Measurements from ENCODE around the gene MUC4.

MUC4 gene

GRCh38 chr3:195709676-195710085, 102.0 kb downstream of the MUC4 start:
- H3K4me3 Mint-ChIP-seq = no peak overlapping the region
- H3K4me1 Mint-ChIP-seq = peaks cover 19% of the 10 kb centered on the region
- ATAC-seq = no peak
- no peak for DNase-seq (ENCODE audit: low spot score in 2 of 2)
- H3K9me3 Mint-ChIP-seq = no peaks in the 10 kb centered on the region
- H3K27ac Mint-ChIP-seq = peak overlapping the region; percentile 5
- H3K36me3 Mint-ChIP-seq = peaks cover 39% of the 10 kb centered on the region

DNA sequence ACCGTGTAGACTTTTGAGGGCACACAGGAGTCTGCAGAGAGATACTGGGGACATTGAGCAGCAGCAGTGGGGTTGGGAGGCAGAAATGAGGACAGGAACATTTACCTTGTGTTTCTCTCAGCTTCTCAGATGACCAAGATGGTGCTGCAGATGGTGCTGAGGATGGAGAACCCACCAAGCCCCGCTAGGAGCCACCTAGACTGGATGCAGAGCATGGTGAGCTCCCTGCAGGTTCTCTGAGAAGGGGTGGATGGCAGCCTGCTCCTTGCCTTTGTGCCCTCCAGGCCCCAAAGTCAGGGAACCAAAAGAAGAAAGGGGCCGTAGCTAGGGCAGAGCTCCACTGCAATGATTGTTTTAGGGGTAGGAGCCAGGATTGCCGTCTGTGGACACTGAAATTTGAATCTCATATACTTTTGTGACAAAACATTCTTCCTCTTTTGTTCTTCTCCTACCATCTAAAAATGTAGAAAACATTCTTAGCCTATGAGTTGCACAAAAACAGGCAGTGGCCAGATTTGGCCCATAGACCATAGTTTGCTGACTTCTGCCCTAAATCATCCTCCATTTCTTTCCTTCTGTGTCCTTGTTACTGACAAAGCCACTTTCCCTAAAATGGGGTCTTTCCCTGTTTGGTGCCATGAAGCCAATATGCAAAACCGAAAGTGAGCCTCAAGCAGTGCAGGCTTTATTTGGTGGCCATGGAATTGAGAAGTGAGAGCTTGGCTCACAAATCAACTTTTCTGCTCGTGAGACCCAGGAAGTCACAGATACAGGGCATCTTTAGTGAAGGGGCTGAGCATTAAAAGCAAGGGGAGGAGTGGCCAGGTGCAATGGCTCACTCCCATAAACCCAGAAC, 102.9 kb downstream of the MUC4 start:
- ATAC-seq (no peak), DNase-seq (ENCODE audit: low spot score in 2 of 2) (no peak)
- peaks cover 32% of the 10 kb centered on the region for H3K36me3 Mint-ChIP-seq
- H3K9me3 Mint-ChIP-seq = no peaks in the 10 kb centered on the region
- H3K4me3 Mint-ChIP-seq = no peak overlapping the region
- H3K4me1 Mint-ChIP-seq = peaks cover 19% of the 10 kb centered on the region
- peak overlapping the region; percentile 5 for H3K27ac Mint-ChIP-seq

DNA sequence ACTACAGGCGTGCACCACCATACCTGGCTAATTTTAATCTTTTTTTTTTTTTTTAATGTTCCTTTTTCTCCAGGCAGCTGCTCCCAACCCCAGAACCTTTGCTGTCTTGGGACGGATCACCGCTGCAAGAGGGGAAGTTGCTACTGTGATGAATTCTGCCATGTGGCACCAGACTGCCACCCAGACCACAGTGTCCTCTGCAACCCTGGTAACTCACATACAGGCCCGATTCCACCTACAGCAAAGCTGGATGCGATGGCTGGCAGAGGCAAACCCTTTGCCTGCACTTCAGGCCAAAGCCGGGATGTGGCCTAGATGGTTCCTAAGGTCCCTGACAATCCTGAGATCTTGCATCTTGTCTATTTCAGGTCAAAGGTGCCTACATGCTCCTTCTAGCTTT, 103.7 kb downstream of the MUC4 start:
- Mint-ChIP-seq H3K27ac (no peak overlapping the region), H3K36me3 (peaks cover 32% of the 10 kb centered on the region), H3K9me3 (no peaks in the 10 kb centered on the region), H3K4me1 (peaks cover 19% of the 10 kb centered on the region), H3K4me3 (no peak overlapping the region)
- DNase-seq (ENCODE audit: low spot score in 2 of 2) (no peak), ATAC-seq (no peak)

DNA sequence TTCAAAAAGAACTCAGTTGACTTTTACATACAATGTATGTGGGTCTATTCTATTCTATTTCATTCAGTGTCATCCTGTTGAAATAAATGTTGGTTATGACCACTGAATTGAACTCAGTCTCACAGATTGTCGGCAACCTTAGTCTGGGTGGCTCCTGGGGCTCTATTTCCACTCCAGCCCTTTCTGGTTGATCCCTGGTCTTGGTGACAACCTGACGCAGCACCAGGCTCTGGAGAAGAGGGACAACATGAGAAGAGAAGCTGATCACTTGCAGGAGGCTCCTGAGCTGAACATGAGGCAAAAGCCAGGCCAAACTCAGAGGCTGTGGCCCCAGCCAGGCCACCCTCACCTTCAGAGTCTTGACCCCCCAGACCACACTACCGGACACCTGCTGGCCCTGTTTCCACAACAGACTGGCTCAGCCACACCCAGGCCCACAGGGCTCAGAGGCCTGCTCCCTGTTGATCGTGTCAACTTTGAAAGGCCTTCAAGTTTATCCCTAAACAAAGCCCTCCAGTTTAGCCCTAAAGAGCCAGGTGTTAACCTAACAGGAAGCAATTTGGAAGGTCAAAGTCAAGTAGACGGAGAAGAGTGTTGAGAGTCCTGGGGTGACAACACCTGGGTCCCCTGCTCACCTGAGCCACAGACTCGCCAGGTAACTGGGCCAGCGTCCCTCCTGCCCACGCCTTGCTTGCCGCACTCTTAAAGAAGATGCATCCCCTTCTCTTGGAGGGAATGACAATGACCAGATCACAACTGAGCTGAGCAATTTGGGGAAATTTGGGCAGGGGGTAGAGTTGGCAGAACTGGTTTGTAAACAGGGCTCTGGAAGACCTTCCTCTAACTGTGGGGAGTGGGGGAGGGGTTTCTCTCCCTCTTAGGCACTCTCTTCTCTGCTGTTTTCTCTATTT, 106.4 kb downstream of the MUC4 start:
- DNase-seq (ENCODE audit: low spot score in 2 of 2) (no peak), ATAC-seq (peak; percentile 31)
- H3K36me3 Mint-ChIP-seq = peaks cover 39% of the 10 kb centered on the region
- H3K27ac Mint-ChIP-seq = peak overlapping the region; percentile 49
- no peaks in the 10 kb centered on the region for H3K9me3 Mint-ChIP-seq
- peaks cover 18% of the 10 kb centered on the region for H3K4me1 Mint-ChIP-seq
- no peak overlapping the region for H3K4me3 Mint-ChIP-seq

DNA sequence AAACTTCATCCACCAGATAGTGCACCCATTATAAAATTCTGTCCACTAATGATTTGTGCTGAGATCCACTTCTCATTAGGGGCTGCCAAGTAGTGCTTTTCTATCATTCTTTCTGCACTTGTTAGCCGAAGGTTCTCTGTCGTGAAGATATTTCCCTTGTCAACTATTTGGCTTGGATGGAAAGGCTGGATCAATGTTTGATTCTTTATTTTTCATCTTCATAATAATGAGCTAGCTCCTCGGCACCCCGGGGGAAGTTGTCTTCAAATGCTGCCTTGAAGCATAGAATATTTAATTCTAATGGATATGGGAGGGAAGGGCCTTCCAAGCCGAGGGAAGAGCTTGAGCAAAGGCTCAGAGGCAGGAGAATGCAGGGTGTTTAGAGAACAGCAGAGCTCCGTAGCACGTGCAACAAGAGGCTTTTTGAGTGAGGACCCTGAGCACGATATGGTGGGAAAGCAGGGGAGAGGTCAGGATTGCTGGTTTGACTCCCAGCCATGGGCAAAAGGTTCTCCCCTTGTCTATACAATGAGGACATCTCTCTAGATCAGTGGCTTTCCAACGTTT, 107.2 kb downstream of the MUC4 start:
- Mint-ChIP-seq H3K9me3 (no peaks in the 10 kb centered on the region), H3K36me3 (peaks cover 42% of the 10 kb centered on the region), H3K27ac (peak overlapping the region; percentile 49), H3K4me3 (no peak overlapping the region), H3K4me1 (peaks cover 12% of the 10 kb centered on the region)
- ATAC-seq (no peak), DNase-seq (ENCODE audit: low spot score in 2 of 2) (no peak)

DNA sequence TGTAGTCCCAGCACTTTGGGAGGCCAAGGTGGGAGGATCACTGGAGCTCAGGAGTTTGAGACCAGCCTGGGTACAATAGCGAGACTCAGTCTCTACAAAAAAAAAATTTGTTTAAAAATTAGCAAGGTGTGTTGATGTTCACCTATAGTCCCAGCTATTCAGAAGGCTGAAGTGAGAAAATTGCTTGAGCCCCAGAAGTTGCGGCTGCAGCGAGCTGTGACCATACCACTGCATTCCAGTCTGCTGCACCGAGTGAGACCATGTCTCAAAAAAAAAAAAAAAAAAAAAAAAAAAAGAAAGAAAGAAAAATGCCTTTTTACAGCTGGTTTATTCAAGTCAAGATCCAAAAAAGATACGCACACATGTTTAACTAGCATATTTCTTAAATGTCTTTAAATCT, 108.0 kb downstream of the MUC4 start:
- Mint-ChIP-seq H3K4me3 (no peak overlapping the region), H3K4me1 (peaks cover 14% of the 10 kb centered on the region), H3K9me3 (no peaks in the 10 kb centered on the region), H3K36me3 (peaks cover 38% of the 10 kb centered on the region), H3K27ac (no peak overlapping the region)
- ATAC-seq (no peak), DNase-seq (ENCODE audit: low spot score in 2 of 2) (no peak)

DNA sequence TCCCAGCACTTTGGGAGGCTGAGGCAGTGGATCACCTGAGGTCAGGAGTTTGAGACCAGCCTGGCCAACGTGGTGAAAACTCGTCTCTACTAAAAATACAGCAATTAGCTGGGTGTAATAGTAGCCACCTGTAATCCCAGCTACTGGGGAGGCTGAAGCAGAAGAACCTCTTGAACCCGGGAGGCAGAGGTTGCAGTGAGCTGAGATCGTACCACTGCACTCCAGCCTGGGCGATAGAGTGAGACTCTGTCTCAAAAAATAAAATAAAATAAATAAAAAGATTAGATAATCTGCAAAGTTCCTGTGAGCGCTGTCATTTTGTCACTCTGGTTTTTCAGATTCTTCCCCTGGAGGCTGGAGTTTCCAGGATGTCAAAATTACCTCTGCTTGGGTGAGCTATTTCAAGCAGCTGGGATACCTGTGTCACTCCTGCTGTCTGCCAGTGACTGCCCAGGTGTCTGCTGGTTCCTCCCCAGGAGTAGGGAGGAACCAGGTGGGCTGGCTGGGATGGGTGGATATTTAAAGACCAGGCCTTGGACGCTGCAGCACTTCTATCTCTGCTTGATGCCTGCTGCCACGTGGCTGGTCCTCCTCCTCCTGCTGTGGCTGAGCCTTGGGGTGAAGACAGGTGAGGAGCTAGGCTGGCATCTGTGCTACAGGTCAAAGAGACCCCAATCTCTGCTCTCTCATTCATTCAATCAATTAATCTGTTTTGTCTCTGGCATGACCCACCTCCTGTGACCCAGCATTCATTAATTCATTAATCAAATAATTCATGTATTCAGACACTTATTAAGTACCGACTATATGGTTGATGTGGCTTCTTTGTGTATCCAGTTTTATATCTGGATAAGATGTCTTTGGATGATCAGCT, 110.5 kb downstream of the MUC4 start:
- Mint-ChIP-seq H3K9me3 (no peaks in the 10 kb centered on the region), H3K4me1 (peaks cover 34% of the 10 kb centered on the region), H3K4me3 (no peak overlapping the region), H3K36me3 (peaks cover 53% of the 10 kb centered on the region), H3K27ac (peak overlapping the region; percentile 33)
- no peak for DNase-seq (ENCODE audit: low spot score in 2 of 2)
- ATAC-seq = no peak

DNA sequence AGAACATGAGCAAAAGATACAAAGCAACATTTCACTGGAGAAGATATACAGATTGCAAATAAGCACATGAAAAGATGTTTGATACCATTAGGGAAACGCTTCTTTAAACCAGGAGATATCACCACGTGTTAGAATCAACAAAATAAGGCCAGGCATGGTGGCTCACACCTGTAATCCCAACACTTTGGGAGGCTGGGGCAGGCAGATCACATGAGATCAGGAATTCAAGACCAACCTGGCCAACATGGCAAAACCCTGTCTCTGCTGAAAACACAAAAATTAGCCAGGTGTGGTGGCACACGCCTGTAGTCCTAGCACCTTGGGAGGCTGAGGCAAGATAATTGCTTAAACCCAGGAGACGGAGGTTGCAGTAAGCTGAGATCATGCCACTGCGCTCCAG, 111.4 kb downstream of the MUC4 start:
- peaks cover 31% of the 10 kb centered on the region for H3K4me1 Mint-ChIP-seq
- ATAC-seq = no peak
- peaks cover 63% of the 10 kb centered on the region for H3K36me3 Mint-ChIP-seq
- H3K4me3 Mint-ChIP-seq = no peak overlapping the region
- no peaks in the 10 kb centered on the region for H3K9me3 Mint-ChIP-seq
- H3K27ac Mint-ChIP-seq = peak overlapping the region; percentile 7
- DNase-seq (ENCODE audit: low spot score in 2 of 2) = no peak

GRCh38 chr3:195699860-195700259, 111.9 kb downstream of the MUC4 start:
- Mint-ChIP-seq H3K9me3 (no peaks in the 10 kb centered on the region), H3K4me1 (peaks cover 27% of the 10 kb centered on the region), H3K4me3 (no peak overlapping the region), H3K36me3 (peaks cover 65% of the 10 kb centered on the region), H3K27ac (peak overlapping the region; percentile 7)
- ATAC-seq (no peak), DNase-seq (ENCODE audit: low spot score in 2 of 2) (no peak)

GRCh38 chr3:195699388-195699771, 112.3 kb downstream of the MUC4 start:
- no peaks in the 10 kb centered on the region for H3K9me3 Mint-ChIP-seq
- H3K4me1 Mint-ChIP-seq = peaks cover 27% of the 10 kb centered on the region
- H3K27ac Mint-ChIP-seq = peak overlapping the region; percentile 7
- ATAC-seq (no peak), DNase-seq (ENCODE audit: low spot score in 2 of 2) (no peak)
- no peak overlapping the region for H3K4me3 Mint-ChIP-seq
- H3K36me3 Mint-ChIP-seq = peaks cover 65% of the 10 kb centered on the region

- Mint-ChIP-seq H3K4me3 (no peak overlapping the region), H3K27ac (peak overlapping the region; percentile 36), H3K36me3 (peaks cover 70% of the 10 kb centered on the region), H3K4me1 (peaks cover 30% of the 10 kb centered on the region), H3K9me3 (no peaks in the 10 kb centered on the region)
- ATAC-seq = no peak
- DNase-seq (ENCODE audit: low spot score in 2 of 2) = no peak
Observed at GRCh38 chr3:195698647-195699387, 112.9 kb downstream of the MUC4 start.

GRCh38 chr3:195698325-195698646, 113.4 kb downstream of the MUC4 start:
- Mint-ChIP-seq H3K9me3 (no peaks in the 10 kb centered on the region), H3K4me1 (peaks cover 34% of the 10 kb centered on the region), H3K27ac (peak overlapping the region; percentile 36), H3K36me3 (peaks cover 75% of the 10 kb centered on the region), H3K4me3 (no peak overlapping the region)
- DNase-seq (ENCODE audit: low spot score in 2 of 2) (no peak), ATAC-seq (no peak)

- ATAC-seq = peak; percentile 35
- H3K27ac Mint-ChIP-seq = peak overlapping the region; percentile 36
- DNase-seq (ENCODE audit: low spot score in 2 of 2) = no peak
Observed at GRCh38 chr3:195697582-195698324, 114.0 kb downstream of the MUC4 start.

More at GRCh38 chr3:195697582-195698324, 114.0 kb downstream of the MUC4 start:
- H3K9me3 Mint-ChIP-seq = no peaks in the 10 kb centered on the region
- H3K4me3 Mint-ChIP-seq = no peak overlapping the region
- H3K36me3 Mint-ChIP-seq = peaks cover 81% of the 10 kb centered on the region
- H3K4me1 Mint-ChIP-seq = peaks cover 40% of the 10 kb centered on the region

Measured in stimulated activated effector memory CD8-positive, alpha-beta T cell treated with anti-CD3 and anti-CD28 coated beads, Interleukin-12 subunit alpha, Interleukin-12 subunit beta, amount 100 ng/mL, for 72 hours (primary cell).